ENCODE data around the gene PPP2R3A. TPM values are rescaled to one million over a fixed set of nuclear protein-coding genes. Genes with fewer than 3 reads are reported as not detected.

The PPP2R3A gene
- total RNA-seq, 1 donor from 2014 or later = 7.5 TPM

DNA sequence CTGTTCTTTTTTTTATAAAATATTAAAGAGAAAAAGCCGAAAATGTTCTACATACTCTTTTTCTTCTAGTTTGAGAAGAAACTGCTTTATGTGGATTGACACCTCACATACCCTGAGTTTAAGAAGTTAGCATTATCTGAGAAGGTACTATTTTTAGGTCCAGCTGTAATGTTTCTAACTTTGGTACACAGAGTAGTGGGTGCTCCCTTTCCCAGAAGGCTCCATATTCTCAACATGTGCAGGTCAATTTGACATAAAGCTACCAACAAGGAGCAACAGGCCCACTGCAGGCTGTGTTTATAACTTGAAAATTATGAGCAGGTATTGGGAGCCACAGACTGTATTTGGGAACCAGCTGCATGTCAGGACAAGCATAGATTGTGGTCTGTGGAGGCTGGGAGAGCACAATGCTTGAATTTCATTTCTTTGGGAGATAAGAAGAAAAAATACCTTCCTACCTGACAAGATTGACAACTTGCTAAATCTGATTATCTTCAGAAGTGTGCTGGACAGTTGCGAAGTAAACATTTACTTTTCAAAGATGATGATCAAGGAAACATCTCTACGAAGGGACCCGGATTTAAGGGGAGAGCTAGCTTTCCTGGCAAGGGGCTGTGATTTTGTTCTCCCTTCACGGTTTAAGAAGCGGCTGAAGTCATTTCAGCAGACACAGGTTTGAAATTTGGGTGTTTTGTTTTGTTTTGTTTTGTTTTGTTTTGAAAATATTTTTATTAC is 57.2 kb downstream of the PPP2R3A start:
- no peak for DNase-seq (ENCODE audit: low read depth, low spot score)

DNA sequence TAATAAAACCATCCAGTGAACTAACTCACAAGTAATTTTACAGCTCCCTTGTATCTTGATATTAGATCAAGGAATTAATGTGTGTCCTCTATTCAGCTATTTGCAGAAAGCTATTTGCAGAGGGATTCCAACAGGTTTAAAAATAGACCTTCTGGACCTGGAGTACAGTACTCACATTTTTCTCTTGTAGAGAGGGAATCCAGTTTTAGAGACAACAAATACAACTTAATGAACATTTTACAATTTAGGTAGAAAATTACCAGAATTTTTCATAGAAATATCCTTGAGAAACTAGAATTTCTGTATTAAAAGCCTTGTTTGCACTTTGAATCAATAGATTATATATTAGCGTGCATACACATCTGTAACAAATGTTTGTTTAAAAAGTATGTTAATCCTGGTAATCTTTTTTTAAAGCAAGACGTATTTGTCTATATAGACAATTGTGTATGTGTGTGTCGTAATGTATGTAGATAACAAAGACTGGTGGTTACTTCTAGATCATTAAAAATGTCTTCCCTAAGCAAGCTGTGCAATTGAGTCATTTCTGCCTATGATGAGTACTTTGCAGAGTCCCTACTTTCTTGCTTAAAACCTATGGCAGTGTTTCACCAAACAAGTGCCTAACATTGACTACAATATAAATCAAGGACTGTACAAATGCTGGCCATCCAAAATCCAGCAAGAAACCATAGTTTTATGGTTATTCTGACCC is 57.9 kb downstream of the PPP2R3A start:
- no peak for DNase-seq (ENCODE audit: low read depth, low spot score)

- DNase-seq (ENCODE audit: low read depth, low spot score) = no peak
Measured at GRCh38 chr3:136036306-136036705, 70.8 kb downstream of the PPP2R3A start.

DNA sequence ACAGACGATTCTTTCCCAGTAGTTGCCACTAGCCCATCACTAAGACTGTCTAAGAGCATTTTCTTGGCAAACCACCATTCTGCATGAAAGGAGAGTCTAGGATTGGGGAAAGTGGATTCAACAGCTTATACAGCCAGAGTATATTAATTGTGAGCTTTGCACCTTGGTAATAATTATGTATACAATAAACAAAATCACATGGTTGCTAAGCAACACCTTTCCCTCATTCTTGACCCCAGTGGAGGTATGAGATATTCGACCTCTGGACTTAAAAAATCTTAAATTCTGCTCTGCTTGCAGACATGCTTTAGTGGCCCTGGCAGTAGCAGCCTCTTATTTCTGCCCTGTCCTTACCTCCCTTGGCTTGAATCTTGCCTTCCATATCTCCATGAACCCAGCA is 73.1 kb downstream of the PPP2R3A start:
- no peak for DNase-seq (ENCODE audit: low read depth, low spot score)

GRCh38 chr3:136042608-136043221 is 77.2 kb downstream of the PPP2R3A start:
- peak; percentile 8 for DNase-seq (ENCODE audit: low read depth, low spot score)

- no peak for DNase-seq (ENCODE audit: low read depth, low spot score)
Measured at GRCh38 chr3:136044980-136045745, 79.6 kb downstream of the PPP2R3A start.

DNA sequence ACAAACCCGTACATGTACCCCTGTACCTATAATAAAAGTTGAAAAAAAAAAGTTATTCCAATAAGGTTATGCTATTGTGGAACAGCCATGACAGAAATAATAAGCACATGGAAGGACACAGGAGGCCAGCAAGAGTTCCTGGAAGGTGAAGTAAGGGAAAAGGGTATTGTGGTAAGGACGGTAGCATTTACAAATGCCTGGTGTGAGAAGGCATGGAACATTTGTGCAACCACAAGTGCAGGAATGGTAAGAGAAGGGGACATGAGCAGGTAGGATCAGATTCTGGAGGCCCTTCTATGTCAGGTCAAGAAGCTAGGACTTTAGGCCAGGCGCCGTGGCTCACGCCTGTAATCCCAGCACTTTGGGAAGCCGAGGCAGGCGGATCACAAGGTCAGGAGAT is 82.5 kb downstream of the PPP2R3A start:
- DNase-seq (ENCODE audit: low read depth, low spot score) = no peak

DNA sequence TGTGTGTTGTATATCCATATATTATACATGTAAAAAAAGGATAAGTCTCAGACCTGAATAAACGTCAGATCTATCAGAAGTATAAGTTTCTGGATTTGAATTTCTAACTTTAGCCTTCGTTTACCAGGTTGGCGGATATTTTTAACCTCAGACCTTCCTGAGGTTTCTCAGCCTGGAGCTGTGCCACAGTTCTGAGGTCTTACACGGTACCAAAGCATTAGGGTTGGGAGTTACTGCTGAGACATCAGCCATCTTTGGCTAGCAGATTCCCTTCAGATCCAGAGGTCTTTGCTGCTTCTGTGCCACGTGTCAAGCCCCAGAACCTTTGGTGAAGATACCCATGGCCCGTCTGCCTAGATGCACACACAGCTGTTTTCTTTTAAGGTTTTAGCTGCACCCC is 84.7 kb downstream of the PPP2R3A start:
- no peak for DNase-seq (ENCODE audit: low read depth, low spot score)

GRCh38 chr3:136055491-136055890 is 90.0 kb downstream of the PPP2R3A start:
- DNase-seq (ENCODE audit: low read depth, low spot score) = no peak

DNA sequence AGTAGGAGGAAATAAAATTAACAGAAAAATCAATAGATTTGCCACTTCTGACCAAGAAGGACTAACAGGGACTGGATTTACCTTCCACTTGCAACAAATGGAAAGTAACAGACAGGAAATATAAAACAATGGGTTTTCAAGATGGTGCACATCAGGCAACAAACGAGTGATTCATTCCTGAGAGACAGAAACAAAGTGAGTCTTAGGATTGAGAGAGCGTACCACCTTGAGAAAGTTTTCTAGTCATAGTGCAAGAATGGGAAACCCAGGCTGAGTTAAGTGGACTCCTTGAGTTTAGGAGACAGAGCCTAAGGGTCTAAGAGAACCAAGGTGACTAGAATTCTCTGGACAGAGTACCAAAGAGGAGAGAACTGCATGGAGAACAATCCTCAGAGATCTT is 101.7 kb downstream of the PPP2R3A start:
- no peak for DNase-seq (ENCODE audit: low read depth, low spot score)

DNA sequence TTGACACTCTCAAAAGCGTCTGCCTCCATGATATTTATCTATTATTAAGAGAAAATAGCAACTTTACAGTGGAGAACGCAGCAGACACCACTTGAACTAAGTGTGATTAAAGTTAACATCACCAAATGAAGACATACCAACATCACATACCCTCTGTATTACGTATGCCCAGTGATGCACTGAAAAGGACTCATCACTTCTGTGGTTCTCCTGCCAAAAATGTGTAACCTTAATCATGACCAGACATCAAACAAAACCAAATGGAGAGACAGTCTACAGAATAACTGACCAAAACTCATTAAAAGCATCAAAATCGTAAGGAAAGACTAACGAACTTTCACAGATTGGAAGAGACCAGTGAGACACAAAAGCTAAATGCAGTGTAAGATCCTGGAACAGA is 103.2 kb downstream of the PPP2R3A start:
- no peak for DNase-seq (ENCODE audit: low read depth, low spot score)

DNA sequence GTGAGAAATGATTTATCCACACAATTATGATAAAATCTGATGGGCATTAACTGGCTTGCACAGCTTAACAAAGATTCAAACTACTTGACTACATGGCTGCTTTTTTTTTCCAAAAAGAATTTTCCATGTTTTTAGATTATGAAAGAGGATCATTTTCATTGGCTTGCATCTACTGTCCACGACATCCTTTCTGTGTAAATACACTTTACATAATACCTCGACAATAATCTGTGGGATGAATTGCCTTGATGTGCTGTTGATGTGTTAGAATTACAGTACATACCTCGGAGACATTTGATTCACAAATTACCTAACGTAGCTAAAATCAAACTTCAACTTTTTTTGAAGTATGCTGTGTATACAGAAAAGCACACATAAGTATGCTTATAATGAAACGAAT is 104.4 kb downstream of the PPP2R3A start:
- no peak for DNase-seq (ENCODE audit: low read depth, low spot score)

- DNase-seq (ENCODE audit: low read depth, low spot score) = no peak
Measured at GRCh38 chr3:136070334-136070733, 104.8 kb downstream of the PPP2R3A start.

DNA sequence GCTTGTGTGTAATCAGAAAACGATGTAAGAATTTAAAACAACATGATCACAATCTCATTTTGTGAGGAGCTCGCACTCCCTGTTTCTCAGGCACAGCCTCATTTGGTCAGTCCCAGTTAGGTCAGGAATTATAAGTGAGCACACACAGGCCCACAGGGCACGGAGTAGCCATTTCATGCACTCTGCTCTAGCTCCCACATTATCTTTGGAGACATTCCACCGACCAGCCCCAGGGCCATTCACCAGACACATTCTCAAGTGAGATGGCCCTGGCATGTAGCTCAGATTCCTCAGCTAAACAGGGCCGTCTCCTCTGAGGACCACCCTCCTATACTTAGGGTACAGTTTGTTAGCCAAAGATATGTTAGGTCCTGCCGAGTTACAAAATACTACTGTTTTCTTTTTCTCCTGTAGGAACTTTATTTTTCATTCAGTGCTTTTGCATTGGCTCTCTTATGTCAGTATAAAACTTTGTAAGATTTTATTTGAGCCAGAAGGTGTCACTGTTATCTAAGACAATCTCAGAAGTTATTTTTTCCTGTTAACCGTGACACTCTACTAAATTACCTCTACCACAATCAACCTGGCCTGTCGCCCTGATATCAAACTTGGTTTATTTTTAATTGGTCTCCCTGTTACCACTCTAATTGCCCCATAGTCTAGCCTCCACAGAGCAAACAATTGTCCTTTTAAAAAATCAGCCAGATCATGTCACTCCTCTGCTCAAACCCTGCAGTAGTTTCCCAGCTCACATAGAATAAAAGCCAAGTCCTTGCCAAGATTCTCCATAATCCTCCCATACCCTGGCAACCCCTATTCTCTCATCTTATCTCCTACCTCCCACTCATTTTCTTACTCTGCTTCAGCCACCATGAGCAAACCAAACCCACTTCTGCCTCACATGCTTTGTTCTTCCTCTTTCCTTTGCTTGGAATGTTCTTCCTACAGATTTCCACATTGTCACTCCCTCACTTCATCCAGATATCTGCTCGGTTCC is 105.7 kb downstream of the PPP2R3A start:
- DNase-seq (ENCODE audit: low read depth, low spot score) = no peak

GRCh38 chr3:136074546-136075170 is 109.1 kb downstream of the PPP2R3A start:
- no peak for DNase-seq (ENCODE audit: low read depth, low spot score)

GRCh38 chr3:136075218-136075808 is 109.8 kb downstream of the PPP2R3A start:
- DNase-seq (ENCODE audit: low read depth, low spot score) = peak; percentile 45

DNA sequence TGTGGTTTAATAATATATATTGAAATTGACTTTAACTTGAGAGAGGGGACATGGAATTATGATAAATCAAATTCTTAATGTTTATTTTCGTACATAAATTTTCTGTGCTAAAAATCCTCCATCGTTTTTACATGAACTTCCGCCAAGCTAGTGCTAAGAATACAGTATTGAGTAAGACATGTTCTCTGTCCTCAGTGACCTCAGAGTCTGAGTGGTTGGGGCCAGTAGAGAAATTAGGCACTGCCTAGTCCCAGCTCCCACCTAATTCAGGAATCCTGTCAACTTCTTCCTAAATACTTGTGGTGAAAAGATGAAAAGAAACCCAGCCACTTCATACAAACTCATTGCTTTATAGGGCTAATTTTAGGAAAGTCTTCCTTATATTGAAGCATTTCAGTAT is 110.3 kb downstream of the PPP2R3A start:
- DNase-seq (ENCODE audit: low read depth, low spot score) = no peak

GRCh38 chr3:136078421-136079364 is 113.2 kb downstream of the PPP2R3A start:
- no peak for DNase-seq (ENCODE audit: low read depth, low spot score)

Data from pulmonary artery endothelial cell (primary cell).